GM19043 (cell line): ENCODE measurements around the gene BZW2.
"Not testable (repeated sequence)": the region's sequence is repeated elsewhere in the genome, so short reads cannot be mapped to it uniquely, and the experiment has no call there.

Experiments used
- ATAC-seq: cut with Tn5 transposase; IDR thresholded peaks from one replicate; pipeline ENCODE4 v1.9.1; 2021; ENCODE audit warnings: low read depth; ENCODE audit not compliant: unreplicated experiment

BZW2 gene

GRCh38 chr7:16670021-16670420 is 24.0 kb downstream of the BZW2 start:
- ATAC-seq, result no peak

DNA sequence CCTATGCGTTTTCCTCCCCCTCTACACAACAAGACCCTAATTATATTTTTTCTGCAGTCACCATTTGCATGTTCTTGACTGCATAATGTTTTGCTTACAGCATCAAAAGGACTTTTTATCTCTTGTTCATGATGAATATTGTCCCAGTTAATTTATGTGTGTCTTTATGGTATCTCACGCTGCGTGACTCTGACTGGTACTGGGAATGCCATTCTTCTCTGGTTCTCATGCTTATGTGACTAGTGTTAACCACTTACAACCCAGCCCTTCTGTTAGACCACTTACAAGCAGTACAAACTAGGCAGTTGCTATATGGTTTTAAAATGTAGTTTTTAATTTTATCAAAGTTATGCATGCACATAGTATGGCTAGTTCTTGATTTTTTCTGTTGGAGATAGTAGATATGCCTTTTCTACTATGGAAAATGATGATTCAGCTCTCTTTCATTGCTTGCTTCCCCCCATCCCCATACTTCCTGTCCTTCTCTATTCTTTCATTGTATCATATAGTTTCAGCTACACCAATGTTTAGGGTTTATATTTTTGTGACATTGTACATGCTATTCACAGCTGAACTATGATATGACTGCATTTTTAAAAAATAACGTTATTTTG is 24.9 kb downstream of the BZW2 start:
- no peak for ATAC-seq

DNA sequence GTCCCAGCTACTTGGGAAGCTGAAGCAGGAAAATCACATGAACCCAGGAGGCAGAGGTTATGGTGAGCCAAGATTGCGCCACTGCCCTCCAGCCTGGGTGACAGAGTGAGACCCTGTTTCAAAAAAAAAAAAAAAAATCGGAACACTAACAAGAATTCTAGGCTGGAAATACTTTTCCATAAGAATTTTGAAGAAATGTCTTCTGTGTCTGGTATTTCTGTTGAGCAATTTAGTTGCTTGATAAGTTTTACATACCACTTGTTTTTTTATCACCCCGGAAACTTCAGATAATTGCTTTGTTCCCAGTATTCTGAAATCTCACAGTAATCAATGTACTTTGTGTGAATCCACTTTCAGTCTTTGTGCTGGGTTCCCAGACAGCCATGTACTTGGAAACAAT is 25.8 kb downstream of the BZW2 start:
- no peak for ATAC-seq

DNA sequence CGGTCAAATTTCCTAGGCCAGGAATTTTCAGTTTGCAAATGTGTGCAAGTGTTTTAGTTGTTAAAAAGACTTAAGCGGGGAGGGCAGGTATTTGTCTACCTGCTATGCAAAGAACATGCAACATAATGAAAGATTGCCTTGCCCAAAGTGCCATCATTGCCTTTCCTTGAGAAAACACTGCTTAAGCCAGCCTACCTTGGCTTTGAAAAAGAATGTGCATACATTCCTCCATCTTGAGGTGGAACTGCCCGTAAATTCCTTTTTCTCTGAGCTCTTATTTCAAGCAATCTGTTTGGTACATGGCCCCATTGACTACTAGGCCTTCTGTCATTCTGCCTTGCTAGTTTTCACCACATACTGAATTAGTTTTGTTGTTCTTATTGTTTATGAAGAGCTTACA is 29.3 kb downstream of the BZW2 start:
- ATAC-seq, result no peak

DNA sequence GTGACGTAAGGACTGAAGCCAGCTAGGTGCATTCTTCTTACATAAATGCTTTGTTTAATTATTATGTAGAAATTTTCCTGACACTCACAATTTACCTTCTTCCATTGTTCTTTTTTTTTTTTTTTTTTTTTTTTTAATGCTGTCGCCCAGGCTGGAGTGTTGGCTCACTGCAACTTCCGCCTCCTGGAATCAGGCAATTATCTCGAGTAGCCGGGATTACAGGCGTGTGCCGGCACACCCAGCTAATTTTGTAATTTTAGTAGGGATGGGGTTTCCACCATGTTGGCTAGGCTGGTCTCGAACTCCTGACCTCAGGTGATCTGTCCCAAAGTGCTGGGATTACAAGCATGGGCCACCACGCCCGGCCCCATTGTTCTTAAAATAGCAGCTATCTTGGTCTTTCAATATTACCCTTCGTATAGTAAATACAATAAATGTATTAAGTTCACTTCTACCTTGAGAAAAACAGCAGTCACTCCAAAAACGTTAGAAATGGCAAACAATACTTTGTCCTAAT is 32.1 kb downstream of the BZW2 start:
- no peak for ATAC-seq

DNA sequence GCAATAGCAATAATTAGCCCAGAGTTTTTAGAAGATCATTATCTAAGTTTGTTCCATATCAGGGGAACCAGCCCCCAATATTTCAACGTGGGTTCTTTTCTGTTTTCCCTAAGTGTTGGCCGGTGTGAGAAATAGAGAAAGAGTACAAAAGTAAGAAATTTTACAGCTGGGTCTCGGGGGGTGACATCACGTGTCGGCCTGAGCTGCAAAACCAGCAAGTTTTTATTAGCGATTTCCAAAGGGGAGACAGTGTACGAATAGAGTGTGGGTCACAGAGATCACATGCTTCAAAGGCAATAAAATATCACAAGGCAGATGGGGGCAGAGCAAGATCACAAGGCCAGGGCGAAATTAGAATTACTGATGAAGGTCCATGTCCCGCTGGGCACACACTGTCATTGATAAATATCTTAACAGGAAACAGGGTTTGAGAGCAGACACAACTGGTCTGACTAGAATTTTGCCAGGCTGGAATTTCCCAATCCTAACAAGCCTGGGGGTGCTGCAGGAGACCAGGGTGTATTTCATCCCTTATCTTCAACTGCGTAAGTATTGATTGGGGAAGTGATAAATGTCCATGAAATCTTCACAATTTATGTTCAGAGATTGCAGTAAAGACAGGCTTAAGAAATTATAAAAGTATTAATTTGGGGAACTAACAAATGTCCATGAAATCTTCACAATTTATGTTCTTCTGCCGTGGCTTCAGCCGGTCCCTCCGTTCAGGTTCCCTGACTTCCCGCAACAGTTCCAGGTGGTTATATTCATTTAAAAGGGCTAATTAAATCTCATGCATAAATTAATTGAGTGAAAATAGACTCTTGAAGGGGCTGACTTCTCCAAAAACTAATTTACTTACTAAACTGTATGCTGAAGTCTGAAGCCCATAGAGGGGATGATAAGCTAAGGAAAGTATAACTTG is 32.9 kb downstream of the BZW2 start:
- not testable (repeated sequence) for ATAC-seq

- ATAC-seq, result no peak
Observed at GRCh38 chr7:16684935-16685334, 39.0 kb downstream of the BZW2 start.

- ATAC-seq, result no peak
Observed at GRCh38 chr7:16685535-16685934, 39.6 kb downstream of the BZW2 start.

GRCh38 chr7:16688249-16688648 is 42.3 kb downstream of the BZW2 start:
- ATAC-seq, result no peak

- no peak for ATAC-seq
Observed at GRCh38 chr7:16691241-16691640, 45.3 kb downstream of the BZW2 start.

- ATAC-seq, result no peak
Observed at GRCh38 chr7:16693601-16694318, 47.8 kb downstream of the BZW2 start.

DNA sequence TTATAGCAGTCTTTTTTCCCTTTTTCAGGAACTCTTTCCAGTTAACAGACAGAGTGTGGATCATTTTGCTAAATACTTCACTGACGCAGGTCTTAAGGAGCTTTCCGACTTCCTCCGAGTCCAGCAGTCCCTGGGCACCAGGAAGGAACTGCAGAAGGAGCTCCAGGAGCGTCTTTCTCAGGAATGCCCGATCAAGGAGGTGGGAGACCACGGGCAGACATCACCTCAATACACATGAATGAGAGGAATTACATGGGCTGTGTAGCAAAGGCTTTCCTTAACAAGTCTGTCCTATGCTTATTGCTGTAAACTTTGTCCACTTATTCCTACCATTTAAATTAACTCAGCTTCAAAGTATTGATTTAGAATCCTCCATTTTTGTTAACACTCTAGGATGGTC is 48.8 kb downstream of the BZW2 start:
- no peak for ATAC-seq

DNA sequence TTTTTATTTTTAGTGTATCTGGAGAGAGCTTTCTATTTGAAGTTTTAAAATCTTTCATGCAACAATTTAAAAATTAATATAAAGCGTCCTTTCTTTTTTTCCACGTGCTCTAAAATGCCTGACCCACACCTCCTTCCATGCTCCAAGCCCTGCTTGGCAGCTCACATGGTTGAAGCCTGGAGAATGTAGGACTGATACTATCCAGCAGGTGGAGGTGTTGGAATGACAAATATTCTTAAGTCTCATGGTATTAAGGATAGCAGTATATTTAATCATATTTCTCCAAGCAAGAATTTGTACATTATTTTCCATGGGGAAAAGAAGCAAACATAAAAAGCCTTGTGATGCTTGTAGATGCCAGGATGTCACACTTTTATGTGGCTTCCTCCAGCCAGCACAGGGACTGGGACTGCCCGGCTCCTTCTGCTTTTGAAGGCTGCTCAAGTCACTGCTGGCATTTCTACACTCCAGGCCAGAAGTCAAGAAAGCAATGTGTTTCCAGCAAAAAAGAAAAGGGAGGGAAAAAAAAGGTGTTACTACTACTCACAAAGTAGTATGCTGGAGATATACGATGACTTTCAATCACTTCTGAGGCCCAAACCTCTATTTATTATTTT is 49.7 kb downstream of the BZW2 start:
- ATAC-seq, result no peak

GRCh38 chr7:16697507-16698199 is 51.7 kb downstream of the BZW2 start:
- no peak for ATAC-seq

DNA sequence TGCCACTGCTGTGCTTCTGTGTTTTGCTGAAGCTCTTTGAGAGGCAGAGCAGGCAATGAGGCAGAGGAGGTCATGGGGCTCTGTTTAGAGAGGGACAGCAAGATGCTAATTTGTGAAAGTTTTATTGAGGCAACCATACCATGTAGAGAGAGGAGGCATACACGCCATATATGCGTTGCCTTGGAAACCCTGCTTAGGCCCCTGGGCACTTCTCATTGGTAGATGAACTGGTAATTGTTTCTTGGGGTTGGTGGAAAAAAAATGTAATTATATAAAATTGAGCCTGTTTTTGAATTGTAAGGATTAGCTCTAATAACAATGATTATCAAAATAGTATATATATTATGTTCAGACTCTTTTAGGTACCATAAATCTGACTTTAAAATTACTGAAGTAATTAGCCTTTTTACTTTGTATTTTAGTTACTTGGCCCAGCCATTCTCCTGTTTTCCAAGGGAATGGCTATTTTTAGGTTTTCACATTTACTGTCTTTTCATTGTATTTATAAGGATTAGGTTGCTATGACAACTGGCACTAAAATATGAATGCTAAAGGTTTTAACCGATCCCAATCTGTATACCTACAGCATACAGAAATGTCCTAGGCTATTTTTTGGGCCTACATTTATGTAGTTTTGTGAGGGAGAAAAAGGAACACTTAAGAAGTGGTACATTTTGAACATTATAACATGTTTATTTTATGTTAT is 52.4 kb downstream of the BZW2 start:
- ATAC-seq, result no peak

- ATAC-seq, result no peak
Observed at GRCh38 chr7:16702441-16702840, 56.5 kb downstream of the BZW2 start.

DNA sequence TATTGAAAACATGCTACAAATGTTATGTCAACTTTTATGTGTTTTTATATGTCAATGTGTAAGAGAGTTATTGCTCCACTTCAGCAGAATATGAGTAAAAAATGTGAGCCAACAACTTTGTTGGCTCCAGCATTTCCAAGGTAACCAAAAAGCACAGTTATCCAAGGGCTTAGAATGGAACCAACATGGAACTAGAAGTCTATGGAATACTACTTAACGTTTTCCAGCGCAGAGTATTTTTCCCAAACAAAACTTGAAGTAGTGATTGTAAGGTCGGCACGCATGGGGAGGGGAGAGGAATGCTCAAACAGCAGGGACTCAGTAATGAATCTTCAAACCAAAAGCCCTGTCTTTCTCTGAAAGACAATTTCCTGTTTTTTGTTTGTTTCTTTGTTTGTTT is 62.5 kb downstream of the BZW2 start:
- ATAC-seq, result no peak

GRCh38 chr7:16708980-16709379 is 63.0 kb downstream of the BZW2 start:
- no peak for ATAC-seq

- no peak for ATAC-seq
Observed at GRCh38 chr7:16710651-16711050, 64.7 kb downstream of the BZW2 start.

DNA sequence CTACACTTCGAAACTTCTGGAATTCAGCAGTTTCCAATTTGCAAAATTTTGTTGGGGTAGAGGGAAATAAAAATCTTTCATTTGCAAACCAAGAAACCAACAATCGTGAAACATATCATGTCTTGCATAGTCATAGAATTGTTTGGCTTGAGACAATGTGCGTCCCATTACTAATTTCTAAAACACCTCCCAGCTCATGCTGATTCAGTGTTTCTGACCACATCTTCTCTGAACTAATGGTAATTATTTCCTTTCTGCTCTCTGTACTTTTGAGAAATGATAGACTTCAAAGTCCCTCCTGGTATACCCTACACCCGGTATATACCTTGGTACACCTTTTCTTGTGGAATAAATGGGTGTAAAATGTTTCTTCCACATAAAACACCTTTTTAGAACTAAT is 65.7 kb downstream of the BZW2 start:
- ATAC-seq, result no peak
